ENCODE measurements around the gene CPSF3. TPM values are rescaled to one million over a fixed set of nuclear protein-coding genes. Genes with fewer than 3 reads are reported as not detected.

Gene CPSF3
- total and polyA plus RNA-seq, 3 donors from 2014 or later = 54.4 to 112 (median 72.3) TPM

GRCh38 chr2:9424447-9425164, 1.2 kb downstream of the CPSF3 start:
- Histone ChIP-seq H3K4me3 (peak overlapping the region; percentile 80 to 94), H3K27ac (no peak overlapping the region), H3K36me3 (ENCODE audit: low read depth, missing control alignments) (no peaks in the 10 kb centered on the region), H3K9me3 (no peaks in the 10 kb centered on the region), H3K4me1 (peaks cover 5% of the 10 kb centered on the region), H3K27me3 (no peaks in the 10 kb centered on the region)
- no peak for DNase-seq
- 48 to 50% methylated on average over 11 of the region's 11 CpGs for WGBS, 2 donors
- intact Hi-C loops (cut with DNase I; ENCODE audit: low total_unique reads) = no loop called here
- no peak for TF ChIP-seq CTCF (IDR thresholded peaks at IDR 0.05)

GRCh38 chr2:9428965-9429577, 5.6 kb downstream of the CPSF3 start:
- DNase-seq = no peak
- peaks cover 5% of the 10 kb centered on the region for H3K4me1 ChIP-seq
- no peaks in the 10 kb centered on the region for H3K27me3 ChIP-seq
- no peak overlapping the region for H3K27ac ChIP-seq
- TF ChIP-seq CTCF (IDR thresholded peaks at IDR 0.05) = no peak
- no peaks in the 10 kb centered on the region for H3K36me3 ChIP-seq (ENCODE audit: low read depth, missing control alignments)
- no peaks in the 10 kb centered on the region for H3K9me3 ChIP-seq
- 73 to 88% methylated on average over 5 of the region's 5 CpGs for WGBS, 2 donors
- no peak overlapping the region for H3K4me3 ChIP-seq
- intact Hi-C loops (cut with DNase I; ENCODE audit: low total_unique reads) = no loop called here

DNA sequence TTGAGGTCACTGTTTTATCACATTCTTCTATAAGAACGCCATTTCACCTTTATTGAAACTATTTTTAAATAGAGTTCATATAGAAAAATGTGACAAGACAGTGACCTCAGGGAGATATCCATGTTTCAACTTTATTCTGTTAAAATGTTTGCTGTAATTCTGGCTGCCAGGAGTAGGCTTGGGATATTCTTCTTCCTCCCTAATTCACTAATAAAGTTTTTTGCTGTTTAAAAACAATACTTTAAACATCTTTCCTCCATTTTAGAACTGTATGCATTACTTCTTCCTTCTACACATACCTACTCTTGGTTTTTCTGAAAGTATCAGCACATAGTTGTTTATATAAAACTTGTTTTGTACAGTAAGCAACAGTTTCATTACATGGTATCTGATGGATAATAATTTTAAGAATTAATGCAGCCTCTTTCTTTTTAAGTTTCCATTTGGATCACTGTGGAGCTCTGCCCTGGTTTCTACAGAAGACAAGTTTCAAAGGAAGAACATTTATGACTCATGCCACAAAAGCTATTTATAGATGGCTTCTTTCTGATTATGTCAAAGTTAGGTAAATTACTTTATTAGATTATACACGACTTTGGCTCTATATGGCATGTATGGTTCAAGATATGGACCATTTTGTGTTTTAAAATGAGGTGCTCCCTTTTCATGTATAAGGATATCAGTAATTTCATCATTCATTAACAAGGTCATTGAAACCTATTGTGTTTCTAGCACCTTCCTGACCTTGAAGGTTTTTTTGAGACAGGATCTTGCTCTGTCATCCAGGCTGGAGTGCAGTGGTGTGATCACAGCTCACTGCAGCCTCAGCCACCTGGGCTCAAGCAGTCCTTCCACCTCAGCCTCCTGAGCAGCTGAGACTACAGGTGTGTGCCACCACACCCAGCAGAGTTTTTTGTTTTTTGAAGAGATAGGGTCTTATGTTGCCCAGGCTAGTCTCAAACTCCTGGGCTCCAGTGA, 7.2 kb downstream of the CPSF3 start:
- H3K9me3 ChIP-seq = no peaks in the 10 kb centered on the region
- WGBS, 2 donors = 66 to 70% methylated on average over 2 of the region's 2 CpGs
- intact Hi-C loops (cut with DNase I; ENCODE audit: low total_unique reads) = no loop called here
- H3K4me3 ChIP-seq = no peak overlapping the region
- TF ChIP-seq CTCF (IDR thresholded peaks at IDR 0.05) (no peak), POLR2A (IDR thresholded peaks at IDR 0.05) (no peak)
- no peaks in the 10 kb centered on the region for H3K27me3 ChIP-seq
- no peaks in the 10 kb centered on the region for H3K36me3 ChIP-seq (ENCODE audit: low read depth, missing control alignments)
- H3K27ac ChIP-seq = no peak overlapping the region
- DNase-seq = no peak
- H3K4me1 ChIP-seq = no peaks in the 10 kb centered on the region

DNA sequence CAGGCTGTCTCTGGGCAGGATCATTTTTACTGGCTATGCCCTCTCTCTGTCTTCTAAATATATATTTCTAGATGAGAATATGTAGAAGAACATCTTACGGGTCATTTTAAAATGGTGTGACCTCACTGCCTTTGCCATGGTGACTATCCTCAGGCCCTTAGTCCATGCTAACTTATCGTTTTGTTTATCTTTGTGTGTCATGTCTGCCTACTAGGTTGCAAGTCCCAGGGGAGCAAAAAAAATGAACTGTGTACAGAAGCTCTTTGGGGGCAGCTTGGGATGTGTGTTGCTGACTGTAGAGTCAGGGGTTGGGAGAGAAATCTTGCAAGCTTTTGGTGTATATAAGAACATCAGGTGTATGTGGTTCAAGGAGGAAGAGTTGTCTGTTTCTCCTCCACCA, 11.0 kb downstream of the CPSF3 start:
- DNase-seq = no peak
- no peak overlapping the region for H3K27ac ChIP-seq
- H3K27me3 ChIP-seq = no peaks in the 10 kb centered on the region
- no peak overlapping the region for H3K4me3 ChIP-seq
- TF ChIP-seq CTCF (IDR thresholded peaks at IDR 0.05) (no peak), POLR2A (IDR thresholded peaks at IDR 0.05) (no peak)
- H3K4me1 ChIP-seq = no peaks in the 10 kb centered on the region
- WGBS, 2 donors = 68 to 75% methylated on average over 2 of the region's 2 CpGs
- H3K36me3 ChIP-seq (ENCODE audit: low read depth, missing control alignments) = peaks cover 3% of the 10 kb centered on the region
- intact Hi-C loops (cut with DNase I; ENCODE audit: low total_unique reads) = no loop called here
- no peaks in the 10 kb centered on the region for H3K9me3 ChIP-seq
